Activated T-helper 17 cell treated with anti-CD3 and anti-CD28 coated beads, Interleukin-2, amount 50 U/mL, for 72 hours (primary cell): Measurements from ENCODE around the gene EIF5AL1. TPM values are rescaled to one million over a fixed set of nuclear protein-coding genes. Genes with fewer than 3 reads are reported as not detected.
"Not testable (repeated sequence)": the region's sequence is repeated elsewhere in the genome, so short reads cannot be mapped to it uniquely, and the experiment has no call there.

ENCODE experiments used
- ATAC-seq: fragments of 150-1000 bp; cut with Tn5 transposase; replicated peaks from 2 replicates; pipeline ENCODE4 v1.10.0; 2021; ENCODE audit warnings: mild to moderate bottlenecking, moderate library complexity
- H3K27ac Mint-ChIP-seq: one replicate; pipeline ENCODE4 v1.8.0; 2022; ENCODE audit warnings: mixed read lengths
- H3K27me3 Mint-ChIP-seq: one replicate; pipeline ENCODE4 v1.8.0; 2022; ENCODE audit warnings: mixed read lengths
- H3K36me3 Mint-ChIP-seq: one replicate; pipeline ENCODE4 v1.8.0; 2022; ENCODE audit warnings: low read depth, mild to moderate bottlenecking, mixed read lengths
- H3K4me1 Mint-ChIP-seq: one replicate; pipeline ENCODE4 v1.8.0; 2022; ENCODE audit warnings: mixed read lengths
- H3K4me3 Mint-ChIP-seq: one replicate; pipeline ENCODE4 v1.8.0; 2022; ENCODE audit warnings: mild to moderate bottlenecking, mixed read lengths
- H3K9me3 Mint-ChIP-seq: one replicate; pipeline ENCODE4 v1.8.0; 2022; ENCODE audit warnings: mixed read lengths
- total RNA-seq, 2 donors: library from RNA; stranded (reverse); gene quantifications; one replicate each; pipeline ENCODE4 v1.2.3, GENCODE V29; 2022

EIF5AL1 gene
- under 1 TPM in 1 of 2 donors, not detected in 1; 0.26 TPM for total RNA-seq

- H3K27me3 Mint-ChIP-seq: peaks cover 10% of the 10 kb centered on the region
- not testable (repeated sequence) for H3K4me1 Mint-ChIP-seq, H3K36me3 Mint-ChIP-seq, ATAC-seq, H3K4me3 Mint-ChIP-seq, H3K27ac Mint-ChIP-seq, H3K9me3 Mint-ChIP-seq
These were observed at the start of gene EIF5AL1 for GRCh38 chr10:79511891-79512583. Gene EIF5AL1 (plus strand): TSS chr10:79512533. CDS start chr10:79512650, 117 bp downstream.

GRCh38 chr10:79463578-79464496 is 48.5 kb upstream of the EIF5AL1 start:
- ATAC-seq: no peak
- no peak overlapping the region for H3K4me3 Mint-ChIP-seq
- H3K36me3 Mint-ChIP-seq: no peaks in the 10 kb centered on the region
- H3K4me1 Mint-ChIP-seq: no peaks in the 10 kb centered on the region
- no peak overlapping the region for H3K27ac Mint-ChIP-seq
- no peaks in the 10 kb centered on the region for H3K27me3 Mint-ChIP-seq
- H3K9me3 Mint-ChIP-seq: no peaks in the 10 kb centered on the region

- no peaks in the 10 kb centered on the region for H3K4me1 Mint-ChIP-seq
- no peaks in the 10 kb centered on the region for H3K27me3 Mint-ChIP-seq
- ATAC-seq: no peak
- no peak overlapping the region for H3K27ac Mint-ChIP-seq
- no peaks in the 10 kb centered on the region for H3K9me3 Mint-ChIP-seq
- H3K36me3 Mint-ChIP-seq: no peaks in the 10 kb centered on the region
- H3K4me3 Mint-ChIP-seq: no peak overlapping the region
These were observed 47.0 kb upstream of the EIF5AL1 start for GRCh38 chr10:79465341-79465740.

GRCh38 chr10:79468015-79468560 is 44.2 kb upstream of the EIF5AL1 start:
- Mint-ChIP-seq H3K27ac (no peak overlapping the region), H3K4me3 (no peak overlapping the region), H3K27me3 (peaks cover 6% of the 10 kb centered on the region), H3K4me1 (no peaks in the 10 kb centered on the region), H3K9me3 (no peaks in the 10 kb centered on the region), H3K36me3 (no peaks in the 10 kb centered on the region)
- ATAC-seq: no peak

- Mint-ChIP-seq H3K36me3 (no peaks in the 10 kb centered on the region), H3K27ac (no peak overlapping the region), H3K27me3 (peaks cover 11% of the 10 kb centered on the region), H3K9me3 (no peaks in the 10 kb centered on the region), H3K4me3 (no peak overlapping the region), H3K4me1 (no peaks in the 10 kb centered on the region)
- ATAC-seq: no peak
These were observed 43.3 kb upstream of the EIF5AL1 start for GRCh38 chr10:79468841-79469585.

- no peak for ATAC-seq
- Mint-ChIP-seq H3K27me3 (peaks cover 11% of the 10 kb centered on the region), H3K36me3 (no peaks in the 10 kb centered on the region), H3K4me3 (no peak overlapping the region), H3K27ac (no peak overlapping the region), H3K9me3 (no peaks in the 10 kb centered on the region), H3K4me1 (no peaks in the 10 kb centered on the region)
These were observed 42.2 kb upstream of the EIF5AL1 start for GRCh38 chr10:79470096-79470495.

- Mint-ChIP-seq H3K4me3 (no peak overlapping the region), H3K9me3 (no peaks in the 10 kb centered on the region), H3K27ac (no peak overlapping the region), H3K4me1 (no peaks in the 10 kb centered on the region), H3K27me3 (peaks cover 17% of the 10 kb centered on the region), H3K36me3 (no peaks in the 10 kb centered on the region)
- no peak for ATAC-seq
These were observed 40.6 kb upstream of the EIF5AL1 start for GRCh38 chr10:79471776-79472175.

GRCh38 chr10:79472449-79472848 is 39.9 kb upstream of the EIF5AL1 start:
- Mint-ChIP-seq H3K27me3 (peaks cover 23% of the 10 kb centered on the region), H3K4me3 (no peak overlapping the region), H3K4me1 (no peaks in the 10 kb centered on the region), H3K9me3 (no peaks in the 10 kb centered on the region), H3K27ac (no peak overlapping the region), H3K36me3 (no peaks in the 10 kb centered on the region)
- no peak for ATAC-seq

GRCh38 chr10:79472951-79473350 is 39.4 kb upstream of the EIF5AL1 start:
- Mint-ChIP-seq H3K27ac (no peak overlapping the region), H3K4me1 (no peaks in the 10 kb centered on the region), H3K36me3 (no peaks in the 10 kb centered on the region), H3K27me3 (peaks cover 26% of the 10 kb centered on the region), H3K9me3 (no peaks in the 10 kb centered on the region), H3K4me3 (no peak overlapping the region)
- ATAC-seq: no peak

- no peak overlapping the region for H3K27ac Mint-ChIP-seq
- no peaks in the 10 kb centered on the region for H3K36me3 Mint-ChIP-seq
- no peaks in the 10 kb centered on the region for H3K4me1 Mint-ChIP-seq
- no peaks in the 10 kb centered on the region for H3K9me3 Mint-ChIP-seq
- ATAC-seq: no peak
- H3K4me3 Mint-ChIP-seq: no peak overlapping the region
- peaks cover 26% of the 10 kb centered on the region for H3K27me3 Mint-ChIP-seq
These were observed 38.7 kb upstream of the EIF5AL1 start for GRCh38 chr10:79473496-79474095.

- no peak for ATAC-seq
- no peaks in the 10 kb centered on the region for H3K9me3 Mint-ChIP-seq
- no peak overlapping the region for H3K4me3 Mint-ChIP-seq
- no peaks in the 10 kb centered on the region for H3K4me1 Mint-ChIP-seq
- no peaks in the 10 kb centered on the region for H3K36me3 Mint-ChIP-seq
- no peak overlapping the region for H3K27ac Mint-ChIP-seq
- H3K27me3 Mint-ChIP-seq: peaks cover 30% of the 10 kb centered on the region
These were observed 37.1 kb upstream of the EIF5AL1 start for GRCh38 chr10:79475119-79475653.

GRCh38 chr10:79475877-79476276 is 36.5 kb upstream of the EIF5AL1 start:
- Mint-ChIP-seq H3K27ac (no peak overlapping the region), H3K36me3 (no peaks in the 10 kb centered on the region), H3K27me3 (peaks cover 30% of the 10 kb centered on the region), H3K4me1 (no peaks in the 10 kb centered on the region), H3K9me3 (no peaks in the 10 kb centered on the region), H3K4me3 (no peak overlapping the region)
- no peak for ATAC-seq

GRCh38 chr10:79476645-79477044 is 35.7 kb upstream of the EIF5AL1 start:
- no peaks in the 10 kb centered on the region for H3K36me3 Mint-ChIP-seq
- no peak overlapping the region for H3K4me3 Mint-ChIP-seq
- peaks cover 30% of the 10 kb centered on the region for H3K27me3 Mint-ChIP-seq
- no peak overlapping the region for H3K27ac Mint-ChIP-seq
- no peak for ATAC-seq
- no peaks in the 10 kb centered on the region for H3K9me3 Mint-ChIP-seq
- no peaks in the 10 kb centered on the region for H3K4me1 Mint-ChIP-seq

- no peak overlapping the region for H3K4me3 Mint-ChIP-seq
- H3K4me1 Mint-ChIP-seq: no peaks in the 10 kb centered on the region
- no peak overlapping the region for H3K27ac Mint-ChIP-seq
- ATAC-seq: no peak
- no peaks in the 10 kb centered on the region for H3K36me3 Mint-ChIP-seq
- H3K9me3 Mint-ChIP-seq: no peaks in the 10 kb centered on the region
- peaks cover 30% of the 10 kb centered on the region for H3K27me3 Mint-ChIP-seq
These were observed 34.9 kb upstream of the EIF5AL1 start for GRCh38 chr10:79477456-79477855.
